WTC11 (cell line): ENCODE data around the gene ANKLE2. TPM values are rescaled to one million over a fixed set of nuclear protein-coding genes. Genes with fewer than 3 reads are reported as not detected.
A peak's percentile ranks its signal among the peaks of the same experiment; 100 is the strongest.

Source experiments
- ATAC-seq: fragments of 200-7000 bp; cut with Tn5 transposase; 2 replicates; pipeline ENCODE4 v1.10.0; 2021; ENCODE audit warnings: mild to moderate bottlenecking, moderate library complexity
- CTCF ChIA-PET: fragments of 300-600 bp; sonication (Branson Sonifier 250); formaldehyde crosslinking; loops from one replicate; lab custom pipeline; 2021; ENCODE audit warnings: antibody characterized with exemption; lab: Charles Lee
- POLR2A ChIA-PET: fragments of 350-600 bp; sonication (Branson Sonifier 250); formaldehyde crosslinking; loops from one replicate; lab custom pipeline; 2021; ENCODE audit warnings: antibody characterized with exemption; lab: Charles Lee
- DNase-seq: peaks from one replicate; pipeline ENCODE4 v3.0.0; 2021; ENCODE audit warnings: low spot score
- H3K27ac Mint-ChIP-seq: 2 replicates; pipeline ENCODE4 v1.8.0; 2021; ENCODE audit warnings: mixed read lengths
- H3K27me3 Mint-ChIP-seq: 2 replicates; pipeline ENCODE4 v1.8.0; 2021; ENCODE audit warnings: low read depth, mild to moderate bottlenecking, moderate library complexity, mixed read lengths
- H3K36me3 Mint-ChIP-seq: 2 replicates; pipeline ENCODE4 v1.8.0; 2021; ENCODE audit warnings: mixed read lengths
- H3K4me1 Mint-ChIP-seq: 2 replicates; pipeline ENCODE4 v1.8.0; 2022; ENCODE audit warnings: mixed read lengths
- H3K4me3 Mint-ChIP-seq: 2 replicates; pipeline ENCODE4 v1.8.0; 2021; ENCODE audit warnings: mild to moderate bottlenecking, moderate library complexity, mixed read lengths
- H3K9me3 Mint-ChIP-seq: 2 replicates; pipeline ENCODE4 v1.8.0; 2021; ENCODE audit warnings: mixed read lengths
- ATF1 ChIP-seq: sonication (generic); formaldehyde crosslinking; IDR thresholded peaks from 2 replicates; pipeline ENCODE4 v1.8.1; 2023; ENCODE audit warnings: mild to moderate bottlenecking, moderate library complexity, missing genetic modification reagents
- ETV6 ChIP-seq: sonication (generic); formaldehyde crosslinking; IDR thresholded peaks from 2 replicates; pipeline ENCODE4 v1.8.1; 2022; ENCODE audit warnings: mild to moderate bottlenecking, missing genetic modification reagents
- HMGA2 ChIP-seq: fragments of 250-450 bp; sonication (Bioruptor Pico); IDR thresholded peaks from 2 replicates; pipeline ENCODE4 v1.4.0; 2021; ENCODE audit warnings: mild to moderate bottlenecking, moderate library complexity
- JUN ChIP-seq: sonication (generic); formaldehyde crosslinking; IDR thresholded peaks from 2 replicates; pipeline ENCODE4 v1.8.0; 2023; ENCODE audit warnings: mild to moderate bottlenecking, missing genetic modification reagents
- MYBL2 ChIP-seq: sonication (generic); formaldehyde crosslinking; IDR thresholded peaks from 2 replicates; pipeline ENCODE4 v1.8.1; 2023; ENCODE audit warnings: mild to moderate bottlenecking, moderate library complexity, missing genetic modification reagents
- NFYB ChIP-seq: sonication (generic); formaldehyde crosslinking; conservative IDR thresholded peaks from 2 replicates; pipeline ENCODE4 v1.8.0; 2022; ENCODE audit warnings: low read depth, missing genetic modification reagents
- ZNF138 ChIP-seq: sonication (generic); formaldehyde crosslinking; conservative IDR thresholded peaks from 2 replicates; pipeline ENCODE4 v1.8.1; 2022; ENCODE audit warnings: mild to moderate bottlenecking, moderate library complexity, missing genetic modification reagents
- total RNA-seq: library from RNA; stranded (reverse); gene quantifications from 3 replicates; pipeline ENCODE4 v1.2.3, GENCODE V29; 2021
- TF ChIP-seq, protein P1 (sequence below): fragments of 250-450 bp; sonication (Bioruptor Pico); IDR thresholded peaks from 2 replicates; pipeline ENCODE4 v1.9.0; 2021; ENCODE audit warnings: mild to moderate bottlenecking
- TF ChIP-seq, protein P2 (sequence below): fragments of 250-450 bp; sonication (Bioruptor Pico); IDR thresholded peaks from 2 replicates; pipeline ENCODE4 v1.8.0; 2021; ENCODE audit warnings: mild to moderate bottlenecking
- TF ChIP-seq, protein P3 (sequence below): sonication (generic); formaldehyde crosslinking; IDR thresholded peaks from 2 replicates; pipeline ENCODE4 v1.8.1; 2023; ENCODE audit warnings: mild to moderate bottlenecking, missing genetic modification reagents
- TF ChIP-seq, protein P4 (sequence below): sonication (generic); formaldehyde crosslinking; IDR thresholded peaks from 2 replicates; pipeline ENCODE4 v1.8.0; 2023; ENCODE audit warnings: mild to moderate bottlenecking, missing genetic modification reagents
- TF ChIP-seq, protein P5 (sequence below): sonication (generic); formaldehyde crosslinking; IDR thresholded peaks from 2 replicates; pipeline ENCODE4 v1.8.0; 2022; ENCODE audit warnings: mild to moderate bottlenecking, missing genetic modification reagents
- TF ChIP-seq, protein P6 (sequence below): fragments of 250-450 bp; sonication (Bioruptor Pico); IDR thresholded peaks from 2 replicates; pipeline ENCODE4 v2.1.2; 2022; ENCODE audit warnings: mild to moderate bottlenecking, moderate library complexity
- TF ChIP-seq, protein P7 (sequence below): fragments of 250-450 bp; sonication (Bioruptor Pico); IDR thresholded peaks from 2 replicates; pipeline ENCODE4 v1.9.0; 2021; ENCODE audit warnings: moderate library complexity, mild to moderate bottlenecking, inconsistent platforms, borderline replicate concordance
- TF ChIP-seq, protein P8 (sequence below): sonication (generic); formaldehyde crosslinking; IDR thresholded peaks from 2 replicates; pipeline ENCODE4 v1.8.0; 2022; ENCODE audit warnings: missing genetic modification reagents

Gene ANKLE2
- total RNA-seq, 1 experiment from 2014 or later, result 63.8 TPM

DNA sequence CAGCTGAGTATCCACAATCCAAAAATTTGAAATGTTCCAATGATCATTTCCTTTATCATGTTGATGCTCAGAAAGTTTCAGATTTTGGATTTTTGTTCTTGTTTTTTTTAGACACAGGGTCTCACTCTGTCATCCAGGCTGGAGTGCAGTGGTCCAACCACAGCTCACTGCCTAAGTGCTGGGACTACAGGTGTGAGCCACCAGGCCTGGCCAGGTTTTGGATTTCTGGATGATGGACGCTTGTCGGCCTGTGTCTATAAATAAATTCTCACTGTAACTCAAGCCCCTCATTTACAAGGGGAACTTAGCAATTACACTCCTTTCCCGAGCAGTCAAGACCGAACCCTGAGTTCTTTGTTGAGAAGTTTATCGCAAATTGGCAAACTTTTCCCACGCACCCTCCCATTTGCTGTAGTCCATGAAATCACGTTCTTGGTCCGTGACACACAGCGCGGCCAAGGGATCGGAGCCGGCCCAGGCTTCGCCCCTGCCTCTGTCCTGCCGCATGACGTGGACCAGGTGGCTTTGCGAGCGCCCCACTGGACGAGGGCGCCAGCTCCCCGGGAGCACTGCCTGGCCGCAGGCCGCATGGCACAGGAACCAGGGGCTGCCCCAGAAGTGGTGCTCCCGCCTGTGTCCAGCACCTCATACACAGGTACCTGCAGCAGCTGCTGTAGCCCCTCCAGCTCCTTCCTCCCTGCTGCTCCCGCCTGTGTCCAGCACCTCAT lies 14.0 kb upstream of the ANKLE2 start:
- POLR2A ChIA-PET, result no interaction called here
- H3K4me1 Mint-ChIP-seq, result no peaks in the 10 kb centered on the region
- no peaks in the 10 kb centered on the region for H3K9me3 Mint-ChIP-seq
- peaks cover 44% of the 10 kb centered on the region for H3K36me3 Mint-ChIP-seq
- ATAC-seq, result no peak
- no peaks in the 10 kb centered on the region for H3K27me3 Mint-ChIP-seq
- CTCF ChIA-PET, result interaction anchor here (1.3 kb wide), 1 partner anchor 7 kb away, joined by 5 read pairs; no protein-coding TSS in a partner anchor
- TF ChIP-seq, protein P1, sequence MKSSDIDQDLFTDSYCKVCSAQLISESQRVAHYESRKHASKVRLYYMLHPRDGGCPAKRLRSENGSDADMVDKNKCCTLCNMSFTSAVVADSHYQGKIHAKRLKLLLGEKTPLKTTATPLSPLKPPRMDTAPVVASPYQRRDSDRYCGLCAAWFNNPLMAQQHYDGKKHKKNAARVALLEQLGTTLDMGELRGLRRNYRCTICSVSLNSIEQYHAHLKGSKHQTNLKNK, result no peak
- H3K4me3 Mint-ChIP-seq, result no peak overlapping the region
- DNase-seq, result no peak
- no peak overlapping the region for H3K27ac Mint-ChIP-seq

DNA sequence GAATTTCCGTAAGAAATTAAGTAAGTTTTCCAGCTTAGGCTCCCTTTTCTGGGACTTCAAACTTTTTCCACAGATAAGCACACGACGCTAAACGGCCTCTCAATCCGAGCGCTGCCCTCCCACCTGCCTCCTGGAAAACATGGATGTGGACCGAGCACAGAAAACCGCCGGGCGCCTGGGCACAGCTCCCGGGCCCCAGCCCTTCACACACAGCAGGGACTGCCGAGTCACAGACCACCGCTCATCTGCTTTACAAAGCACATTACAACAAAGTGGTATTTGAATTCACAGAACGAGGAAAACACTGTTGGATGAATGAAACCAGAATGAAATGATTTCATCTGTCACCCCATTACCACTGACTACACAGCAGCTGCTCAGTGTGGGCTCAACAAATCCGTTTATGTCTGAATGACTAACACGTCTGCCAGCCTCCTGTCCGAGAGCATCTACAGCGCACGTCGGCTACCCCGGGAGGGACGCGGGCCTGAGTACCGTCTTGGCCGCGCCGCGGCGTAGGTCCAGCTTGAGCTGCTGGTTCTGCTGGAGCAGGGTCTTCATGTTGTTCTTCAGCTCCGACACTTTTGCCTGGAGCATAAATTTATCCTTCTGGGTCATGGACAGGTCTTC lies 13.1 kb upstream of the ANKLE2 start:
- POLR2A ChIA-PET, result no interaction called here
- H3K27ac Mint-ChIP-seq, result 0 out of 2 replicates have a peak overlapping the region, but pooled peaks have one; percentile 45

DNA sequence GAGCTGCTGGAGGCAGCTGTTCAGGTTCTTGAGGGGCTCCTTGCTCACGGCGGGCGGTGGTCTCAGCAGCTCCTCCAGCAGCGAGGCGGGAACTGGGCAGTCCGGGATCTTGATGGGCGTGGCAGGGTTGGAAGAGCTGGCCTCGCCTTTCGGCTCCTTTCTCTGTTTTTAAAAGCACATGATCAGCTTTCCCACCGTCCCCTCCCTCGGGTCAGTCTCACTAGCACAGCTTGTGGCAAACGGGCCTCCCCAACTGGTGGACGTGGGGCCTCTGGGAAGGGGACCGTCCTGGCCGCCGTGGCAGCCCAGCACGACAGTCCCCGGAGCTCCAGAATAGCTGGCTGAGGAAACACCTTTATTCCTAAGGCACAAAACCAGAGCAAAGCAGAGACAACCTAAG lies 12.5 kb upstream of the ANKLE2 start:
- H3K9me3 Mint-ChIP-seq, result no peaks in the 10 kb centered on the region
- H3K4me3 Mint-ChIP-seq, result no peak overlapping the region
- POLR2A ChIA-PET, result no interaction called here
- no peak overlapping the region for H3K27ac Mint-ChIP-seq
- DNase-seq (no peak), ATAC-seq (no peak)
- H3K36me3 Mint-ChIP-seq, result peaks cover 30% of the 10 kb centered on the region
- H3K27me3 Mint-ChIP-seq, result no peaks in the 10 kb centered on the region
- CTCF ChIA-PET, result interaction anchor here (1.1 kb wide), 1 partner anchor 131 kb away, joined by 4 read pairs; no protein-coding TSS in a partner anchor
- no peaks in the 10 kb centered on the region; the same call in 1 of the 2 replicates for H3K4me1 Mint-ChIP-seq
- no peak for TF ChIP-seq MYBL2
- TF ChIP-seq, protein P2, sequence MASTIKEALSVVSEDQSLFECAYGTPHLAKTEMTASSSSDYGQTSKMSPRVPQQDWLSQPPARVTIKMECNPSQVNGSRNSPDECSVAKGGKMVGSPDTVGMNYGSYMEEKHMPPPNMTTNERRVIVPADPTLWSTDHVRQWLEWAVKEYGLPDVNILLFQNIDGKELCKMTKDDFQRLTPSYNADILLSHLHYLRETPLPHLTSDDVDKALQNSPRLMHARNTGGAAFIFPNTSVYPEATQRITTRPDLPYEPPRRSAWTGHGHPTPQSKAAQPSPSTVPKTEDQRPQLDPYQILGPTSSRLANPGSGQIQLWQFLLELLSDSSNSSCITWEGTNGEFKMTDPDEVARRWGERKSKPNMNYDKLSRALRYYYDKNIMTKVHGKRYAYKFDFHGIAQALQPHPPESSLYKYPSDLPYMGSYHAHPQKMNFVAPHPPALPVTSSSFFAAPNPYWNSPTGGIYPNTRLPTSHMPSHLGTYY (CRISPR knock-in tag), result no peak
- TF ChIP-seq JUN (CRISPR knock-in tag), result no peak
- no peak for TF ChIP-seq NFYB (CRISPR knock-in tag)
- no peak for TF ChIP-seq ATF1
- TF ChIP-seq, protein P3, sequence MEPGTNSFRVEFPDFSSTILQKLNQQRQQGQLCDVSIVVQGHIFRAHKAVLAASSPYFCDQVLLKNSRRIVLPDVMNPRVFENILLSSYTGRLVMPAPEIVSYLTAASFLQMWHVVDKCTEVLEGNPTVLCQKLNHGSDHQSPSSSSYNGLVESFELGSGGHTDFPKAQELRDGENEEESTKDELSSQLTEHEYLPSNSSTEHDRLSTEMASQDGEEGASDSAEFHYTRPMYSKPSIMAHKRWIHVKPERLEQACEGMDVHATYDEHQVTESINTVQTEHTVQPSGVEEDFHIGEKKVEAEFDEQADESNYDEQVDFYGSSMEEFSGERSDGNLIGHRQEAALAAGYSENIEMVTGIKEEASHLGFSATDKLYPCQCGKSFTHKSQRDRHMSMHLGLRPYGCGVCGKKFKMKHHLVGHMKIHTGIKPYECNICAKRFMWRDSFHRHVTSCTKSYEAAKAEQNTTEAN (CRISPR knock-in tag), result no peak
- TF ChIP-seq, protein P4, sequence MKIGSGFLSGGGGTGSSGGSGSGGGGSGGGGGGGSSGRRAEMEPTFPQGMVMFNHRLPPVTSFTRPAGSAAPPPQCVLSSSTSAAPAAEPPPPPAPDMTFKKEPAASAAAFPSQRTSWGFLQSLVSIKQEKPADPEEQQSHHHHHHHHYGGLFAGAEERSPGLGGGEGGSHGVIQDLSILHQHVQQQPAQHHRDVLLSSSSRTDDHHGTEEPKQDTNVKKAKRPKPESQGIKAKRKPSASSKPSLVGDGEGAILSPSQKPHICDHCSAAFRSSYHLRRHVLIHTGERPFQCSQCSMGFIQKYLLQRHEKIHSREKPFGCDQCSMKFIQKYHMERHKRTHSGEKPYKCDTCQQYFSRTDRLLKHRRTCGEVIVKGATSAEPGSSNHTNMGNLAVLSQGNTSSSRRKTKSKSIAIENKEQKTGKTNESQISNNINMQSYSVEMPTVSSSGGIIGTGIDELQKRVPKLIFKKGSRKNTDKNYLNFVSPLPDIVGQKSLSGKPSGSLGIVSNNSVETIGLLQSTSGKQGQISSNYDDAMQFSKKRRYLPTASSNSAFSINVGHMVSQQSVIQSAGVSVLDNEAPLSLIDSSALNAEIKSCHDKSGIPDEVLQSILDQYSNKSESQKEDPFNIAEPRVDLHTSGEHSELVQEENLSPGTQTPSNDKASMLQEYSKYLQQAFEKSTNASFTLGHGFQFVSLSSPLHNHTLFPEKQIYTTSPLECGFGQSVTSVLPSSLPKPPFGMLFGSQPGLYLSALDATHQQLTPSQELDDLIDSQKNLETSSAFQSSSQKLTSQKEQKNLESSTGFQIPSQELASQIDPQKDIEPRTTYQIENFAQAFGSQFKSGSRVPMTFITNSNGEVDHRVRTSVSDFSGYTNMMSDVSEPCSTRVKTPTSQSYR (CRISPR knock-in tag), result no peak
- TF ChIP-seq ZNF138 (CRISPR knock-in tag), result no peak
- TF ChIP-seq, protein P5, sequence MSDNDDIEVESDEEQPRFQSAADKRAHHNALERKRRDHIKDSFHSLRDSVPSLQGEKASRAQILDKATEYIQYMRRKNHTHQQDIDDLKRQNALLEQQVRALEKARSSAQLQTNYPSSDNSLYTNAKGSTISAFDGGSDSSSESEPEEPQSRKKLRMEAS (CRISPR knock-in tag), result no peak
- TF ChIP-seq, protein P6, sequence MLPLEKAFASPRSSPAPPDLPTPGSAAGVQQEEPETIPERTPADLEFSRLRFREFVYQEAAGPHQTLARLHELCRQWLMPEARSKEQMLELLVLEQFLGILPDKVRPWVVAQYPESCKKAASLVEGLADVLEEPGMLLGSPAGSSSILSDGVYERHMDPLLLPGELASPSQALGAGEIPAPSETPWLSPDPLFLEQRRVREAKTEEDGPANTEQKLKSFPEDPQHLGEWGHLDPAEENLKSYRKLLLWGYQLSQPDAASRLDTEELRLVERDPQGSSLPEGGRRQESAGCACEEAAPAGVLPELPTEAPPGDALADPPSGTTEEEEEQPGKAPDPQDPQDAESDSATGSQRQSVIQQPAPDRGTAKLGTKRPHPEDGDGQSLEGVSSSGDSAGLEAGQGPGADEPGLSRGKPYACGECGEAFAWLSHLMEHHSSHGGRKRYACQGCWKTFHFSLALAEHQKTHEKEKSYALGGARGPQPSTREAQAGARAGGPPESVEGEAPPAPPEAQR, result no peak
- no peak for TF ChIP-seq ETV6
- TF ChIP-seq, protein P7, sequence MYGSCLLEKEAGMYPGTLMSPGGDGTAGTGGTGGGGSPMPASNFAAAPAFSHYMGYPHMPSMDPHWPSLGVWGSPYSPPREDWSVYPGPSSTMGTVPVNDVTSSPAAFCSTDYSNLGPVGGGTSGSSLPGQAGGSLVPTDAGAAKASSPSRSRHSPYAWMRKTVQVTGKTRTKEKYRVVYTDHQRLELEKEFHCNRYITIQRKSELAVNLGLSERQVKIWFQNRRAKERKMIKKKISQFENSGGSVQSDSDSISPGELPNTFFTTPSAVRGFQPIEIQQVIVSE (CRISPR knock-in tag), result no peak

More for the DNA sequence above, 13.1 kb upstream of the ANKLE2 start:
- H3K27me3 Mint-ChIP-seq, result no peaks in the 10 kb centered on the region
- no peak for DNase-seq
- H3K9me3 Mint-ChIP-seq, result no peaks in the 10 kb centered on the region
- H3K4me1 Mint-ChIP-seq, result no peaks in the 10 kb centered on the region
- no peak for ATAC-seq
- no peak overlapping the region for H3K4me3 Mint-ChIP-seq
- CTCF ChIA-PET, result interaction anchor here (1.1 kb wide), 1 partner anchor 130 kb away, joined by 4 read pairs; no protein-coding TSS in a partner anchor
- H3K36me3 Mint-ChIP-seq, result peaks cover 35% of the 10 kb centered on the region
- no peak for TF ChIP-seq HMGA2 (CRISPR knock-in tag)
- TF ChIP-seq, protein P8, sequence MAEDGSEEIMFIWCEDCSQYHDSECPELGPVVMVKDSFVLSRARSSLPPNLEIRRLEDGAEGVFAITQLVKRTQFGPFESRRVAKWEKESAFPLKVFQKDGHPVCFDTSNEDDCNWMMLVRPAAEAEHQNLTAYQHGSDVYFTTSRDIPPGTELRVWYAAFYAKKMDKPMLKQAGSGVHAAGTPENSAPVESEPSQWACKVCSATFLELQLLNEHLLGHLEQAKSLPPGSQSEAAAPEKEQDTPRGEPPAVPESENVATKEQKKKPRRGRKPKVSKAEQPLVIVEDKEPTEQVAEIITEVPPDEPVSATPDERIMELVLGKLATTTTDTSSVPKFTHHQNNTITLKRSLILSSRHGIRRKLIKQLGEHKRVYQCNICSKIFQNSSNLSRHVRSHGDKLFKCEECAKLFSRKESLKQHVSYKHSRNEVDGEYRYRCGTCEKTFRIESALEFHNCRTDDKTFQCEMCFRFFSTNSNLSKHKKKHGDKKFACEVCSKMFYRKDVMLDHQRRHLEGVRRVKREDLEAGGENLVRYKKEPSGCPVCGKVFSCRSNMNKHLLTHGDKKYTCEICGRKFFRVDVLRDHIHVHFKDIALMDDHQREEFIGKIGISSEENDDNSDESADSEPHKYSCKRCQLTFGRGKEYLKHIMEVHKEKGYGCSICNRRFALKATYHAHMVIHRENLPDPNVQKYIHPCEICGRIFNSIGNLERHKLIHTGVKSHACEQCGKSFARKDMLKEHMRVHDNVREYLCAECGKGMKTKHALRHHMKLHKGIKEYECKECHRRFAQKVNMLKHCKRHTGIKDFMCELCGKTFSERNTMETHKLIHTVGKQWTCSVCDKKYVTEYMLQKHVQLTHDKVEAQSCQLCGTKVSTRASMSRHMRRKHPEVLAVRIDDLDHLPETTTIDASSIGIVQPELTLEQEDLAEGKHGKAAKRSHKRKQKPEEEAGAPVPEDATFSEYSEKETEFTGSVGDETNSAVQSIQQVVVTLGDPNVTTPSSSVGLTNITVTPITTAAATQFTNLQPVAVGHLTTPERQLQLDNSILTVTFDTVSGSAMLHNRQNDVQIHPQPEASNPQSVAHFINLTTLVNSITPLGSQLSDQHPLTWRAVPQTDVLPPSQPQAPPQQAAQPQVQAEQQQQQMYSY (CRISPR knock-in tag), result 0 out of 2 replicates have a peak, but pooled peaks have one; percentile 49
- TF ChIP-seq, all 79 proteins: peak for 1
